HG03139 (cell line): ENCODE results near the gene ZNF773.
"Not testable (repeated sequence)": the region's sequence is repeated elsewhere in the genome, so short reads cannot be mapped to it uniquely, and the experiment has no call there.

Source experiments
- ATAC-seq: cut with Tn5 transposase; IDR thresholded peaks from one replicate; pipeline ENCODE4 v1.9.1; 2021; ENCODE audit not compliant: unreplicated experiment

Gene ZNF773

GRCh38 chr19:57499680-57500395 is at the start of gene ZNF773:
Gene ZNF773, plus strand, starts transcription at chr19:57499938. Its CDS starts 143 bp downstream, at chr19:57500081.
- ATAC-seq: peak; percentile 94

GRCh38 chr19:57452307-57452706 is 47.4 kb upstream of the ZNF773 start:
- no peak for ATAC-seq

- no peak for ATAC-seq
Measured at GRCh38 chr19:57465680-57466381, 33.9 kb upstream of the ZNF773 start.

GRCh38 chr19:57466489-57466888 is 33.2 kb upstream of the ZNF773 start:
- ATAC-seq: no peak

GRCh38 chr19:57473646-57474045 is 26.1 kb upstream of the ZNF773 start:
- no peak for ATAC-seq

GRCh38 chr19:57477191-57478008 is 22.3 kb upstream of the ZNF773 start, which contains the start of gene ZNF772:
Gene ZNF772, minus strand, starts transcription at chr19:57477566. Its CDS starts 257 bp downstream, at chr19:57477309.
- ATAC-seq: peak; percentile 97

GRCh38 chr19:57487477-57488298 is 12.1 kb upstream of the ZNF773 start, which contains the start of gene ZNF419:
Gene ZNF419, plus strand, starts transcription at chr19:57487750. Its CDS starts 201 bp downstream, at chr19:57487951.
- ATAC-seq: peak; percentile 93

GRCh38 chr19:57488299-57488644 is 11.5 kb upstream of the ZNF773 start:
- ATAC-seq: not testable (repeated sequence)

GRCh38 chr19:57499332-57499679 is 432 bp upstream of the ZNF773 start:
- not testable (repeated sequence) for ATAC-seq

- ATAC-seq: not testable (repeated sequence)
Measured at GRCh38 chr19:57500400-57500799, 662 bp downstream of the ZNF773 start.

- ATAC-seq: no peak
Measured at GRCh38 chr19:57506163-57506562, 6.4 kb downstream of the ZNF773 start.

- no peak for ATAC-seq
Measured at GRCh38 chr19:57511484-57511883, 11.7 kb downstream of the ZNF773 start.

- ATAC-seq: no peak
Measured at GRCh38 chr19:57512845-57513244, 13.1 kb downstream of the ZNF773 start.

- ATAC-seq: no peak
Measured at GRCh38 chr19:57515255-57515654, 15.5 kb downstream of the ZNF773 start.

GRCh38 chr19:57518021-57518420 is 18.3 kb downstream of the ZNF773 start:
- not testable (repeated sequence) for ATAC-seq

GRCh38 chr19:57527136-57527881 is 27.6 kb downstream of the ZNF773 start, which contains the start of gene ZNF549:
Gene ZNF549, plus strand, starts transcription at chr19:57527356. Its CDS starts 218 bp downstream, at chr19:57527574.
- peak; percentile 99 for ATAC-seq

GRCh38 chr19:57537953-57538547 is 38.3 kb downstream of the ZNF773 start:
- no peak for ATAC-seq

GRCh38 chr19:57546513-57546912 is 46.8 kb downstream of the ZNF773 start:
- ATAC-seq: no peak

- no peak for ATAC-seq
Measured at GRCh38 chr19:57552432-57552831, 52.7 kb downstream of the ZNF773 start.
